GM12875 (cell line): Measurements from ENCODE around the gene SGMS1.

Experiments used
- H3K4me3 ChIP-seq: one replicate; pipeline ENCODE4 v1.5.1; 2011; ENCODE audit warnings: low read depth, low read length, control low read depth
- TF ChIP-seq, protein P1 (sequence below): IDR thresholded peaks from 2 replicates; pipeline ENCODE4 v1.5.1; 2011; ENCODE audit warnings: low read depth, mild to moderate bottlenecking, control low read depth, inconsistent platforms, low read length, moderate library complexity, borderline replicate concordance; ENCODE audit not compliant: insufficient read depth

Gene SGMS1

DNA sequence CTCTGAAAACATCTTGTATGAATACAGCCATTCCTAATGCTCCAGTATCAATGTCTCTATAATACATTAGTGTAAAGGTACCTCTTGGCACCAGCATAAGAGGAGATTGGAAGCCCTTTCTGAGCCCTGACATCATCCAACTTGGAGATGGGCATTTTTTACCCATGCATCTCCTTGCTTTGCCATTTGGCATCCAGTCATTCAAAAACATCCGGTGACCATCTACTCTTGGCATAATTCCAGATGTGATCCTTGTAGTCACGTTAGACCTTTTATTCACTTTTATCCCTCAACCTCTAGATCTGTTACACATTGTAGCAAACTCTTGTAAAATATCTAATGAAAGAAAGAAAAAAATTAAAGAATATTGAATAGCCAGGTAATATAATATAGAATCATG lies 17.9 kb upstream of the SGMS1 start:
- H3K4me3 ChIP-seq = no peak overlapping the region

DNA sequence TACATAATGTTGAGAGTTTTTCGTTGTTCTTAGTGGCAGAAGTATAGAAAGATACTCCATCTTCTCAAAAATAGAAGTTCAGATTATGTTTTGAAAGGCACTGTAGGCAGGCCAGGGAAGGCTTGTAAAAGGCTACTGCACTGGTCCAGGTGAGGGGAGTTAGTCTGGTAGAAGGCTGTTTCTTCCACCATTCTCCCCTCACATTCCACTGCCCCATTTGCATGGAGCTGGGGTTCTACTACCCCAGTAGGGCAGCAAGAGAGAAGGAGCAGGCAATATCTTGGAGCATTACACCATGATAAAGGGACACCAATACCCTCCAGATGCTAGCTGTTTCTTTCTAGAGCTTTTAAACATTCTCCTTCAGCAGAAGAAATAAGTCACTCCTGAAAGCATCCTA lies 16.5 kb upstream of the SGMS1 start:
- H3K4me3 ChIP-seq = no peak overlapping the region
- TF ChIP-seq, protein P1, sequence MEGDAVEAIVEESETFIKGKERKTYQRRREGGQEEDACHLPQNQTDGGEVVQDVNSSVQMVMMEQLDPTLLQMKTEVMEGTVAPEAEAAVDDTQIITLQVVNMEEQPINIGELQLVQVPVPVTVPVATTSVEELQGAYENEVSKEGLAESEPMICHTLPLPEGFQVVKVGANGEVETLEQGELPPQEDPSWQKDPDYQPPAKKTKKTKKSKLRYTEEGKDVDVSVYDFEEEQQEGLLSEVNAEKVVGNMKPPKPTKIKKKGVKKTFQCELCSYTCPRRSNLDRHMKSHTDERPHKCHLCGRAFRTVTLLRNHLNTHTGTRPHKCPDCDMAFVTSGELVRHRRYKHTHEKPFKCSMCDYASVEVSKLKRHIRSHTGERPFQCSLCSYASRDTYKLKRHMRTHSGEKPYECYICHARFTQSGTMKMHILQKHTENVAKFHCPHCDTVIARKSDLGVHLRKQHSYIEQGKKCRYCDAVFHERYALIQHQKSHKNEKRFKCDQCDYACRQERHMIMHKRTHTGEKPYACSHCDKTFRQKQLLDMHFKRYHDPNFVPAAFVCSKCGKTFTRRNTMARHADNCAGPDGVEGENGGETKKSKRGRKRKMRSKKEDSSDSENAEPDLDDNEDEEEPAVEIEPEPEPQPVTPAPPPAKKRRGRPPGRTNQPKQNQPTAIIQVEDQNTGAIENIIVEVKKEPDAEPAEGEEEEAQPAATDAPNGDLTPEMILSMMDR = no peak

More for the DNA sequence above, 17.9 kb upstream of the SGMS1 start:
- TF ChIP-seq, protein P1 = no peak

DNA sequence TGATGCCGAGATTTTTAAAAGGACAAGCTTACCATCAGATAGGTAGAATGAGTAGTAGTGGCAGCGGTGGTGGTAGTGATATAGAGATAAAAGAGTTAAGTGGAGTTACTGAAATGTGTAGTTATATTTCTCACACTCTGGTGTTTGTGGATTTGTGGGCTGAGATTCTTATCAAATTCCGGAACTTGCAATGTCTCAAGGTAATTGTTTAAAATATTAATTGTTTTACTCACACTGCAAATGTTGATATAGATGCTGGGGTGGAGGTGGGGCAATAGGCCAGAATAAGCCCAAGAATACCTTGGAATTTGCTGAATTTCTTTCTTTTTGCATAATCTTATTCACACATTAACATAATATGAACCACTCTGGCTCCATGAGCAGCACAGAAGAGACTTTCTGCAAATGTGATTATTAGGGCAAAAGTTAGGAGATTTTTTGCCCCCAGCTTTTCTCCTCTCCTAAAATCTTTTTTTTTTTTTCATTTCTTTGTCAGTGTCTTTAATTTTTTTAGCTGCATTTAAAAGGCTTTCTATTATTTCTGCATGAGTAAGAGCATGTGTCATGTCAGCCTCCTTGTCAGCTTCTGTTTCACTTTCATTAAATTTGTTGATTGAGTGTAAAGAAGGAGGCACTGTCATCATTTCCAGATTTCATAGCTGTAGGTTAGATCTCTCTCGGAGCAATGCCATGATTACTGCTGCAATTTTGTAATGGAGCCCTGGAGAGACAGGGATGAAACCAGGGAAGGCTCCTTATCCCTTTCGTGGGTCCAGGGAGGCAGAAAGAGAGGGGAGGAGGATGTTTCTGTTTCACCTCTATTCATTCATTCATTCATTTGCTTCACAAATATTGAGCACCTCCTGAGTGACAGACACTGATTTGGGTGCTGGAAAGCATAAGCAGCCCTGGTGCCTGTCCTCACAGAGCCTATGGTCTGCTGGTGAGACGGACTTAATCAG lies 13.1 kb upstream of the SGMS1 start:
- no peak overlapping the region for H3K4me3 ChIP-seq
- TF ChIP-seq, protein P1 = no peak

DNA sequence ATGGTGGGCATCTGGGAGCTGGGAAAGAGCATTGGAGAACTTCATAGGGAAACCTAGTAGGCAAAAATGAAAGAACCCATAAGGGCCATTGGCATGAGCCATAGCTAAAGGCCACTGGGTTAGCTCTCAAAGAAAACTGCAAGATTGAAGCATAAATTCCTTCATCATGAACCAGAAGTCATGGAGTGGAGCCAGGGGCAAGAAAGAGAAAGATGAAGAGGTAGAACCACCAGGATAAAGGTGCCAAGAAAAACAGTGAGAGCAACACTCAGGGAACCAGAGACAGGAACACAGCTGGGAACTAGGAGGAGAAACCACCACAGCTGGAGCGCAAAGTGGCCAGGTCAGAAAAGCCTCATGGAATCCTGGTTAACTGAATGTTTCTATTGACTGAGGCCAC lies 11.5 kb upstream of the SGMS1 start:
- TF ChIP-seq, protein P1 = no peak
- no peak overlapping the region for H3K4me3 ChIP-seq

DNA sequence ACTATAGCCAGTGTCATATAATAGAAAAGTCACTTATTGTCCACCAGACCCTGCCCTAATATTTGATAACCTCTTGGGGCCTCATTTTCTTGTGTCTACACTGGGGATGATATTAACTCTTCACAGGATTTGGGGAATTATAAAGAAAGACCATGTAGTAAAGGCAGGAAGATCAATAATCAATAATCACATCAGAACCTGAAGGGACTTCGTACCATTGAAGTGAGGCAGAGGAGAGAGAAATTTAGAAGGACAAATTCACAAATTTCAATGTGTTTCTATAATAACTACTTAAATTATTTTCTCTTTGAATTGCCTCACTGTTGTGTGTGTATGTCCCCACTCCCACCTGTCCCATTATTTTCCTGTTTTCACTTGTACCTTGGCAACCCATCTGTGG lies 10.7 kb upstream of the SGMS1 start:
- H3K4me3 ChIP-seq = no peak overlapping the region
- TF ChIP-seq, protein P1 = no peak

DNA sequence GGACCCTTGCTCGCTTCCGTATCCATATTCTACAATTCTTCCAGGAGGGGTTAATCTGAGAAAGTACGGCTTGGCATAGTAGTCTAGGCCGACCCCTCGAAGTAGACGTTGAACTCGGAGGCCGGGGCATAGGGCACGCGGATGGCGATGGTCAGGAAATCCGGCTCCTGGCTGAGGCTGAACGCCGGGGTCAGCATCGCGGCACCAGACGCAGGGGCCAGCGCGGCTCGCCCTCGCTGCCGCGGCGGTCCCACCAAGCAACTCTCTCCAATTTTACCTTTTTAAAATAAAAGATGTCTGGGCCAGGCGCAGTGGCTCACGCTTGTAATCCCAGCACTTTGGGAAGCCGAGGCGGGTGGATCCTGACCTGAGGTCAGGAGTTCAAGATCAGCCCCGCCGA lies 7.3 kb upstream of the SGMS1 start:
- TF ChIP-seq, protein P1 = no peak
- H3K4me3 ChIP-seq = no peak overlapping the region
